Endothelial cell of umbilical vein (primary cell): Measurements from ENCODE around the gene OSBPL5. TPM values are rescaled to one million over a fixed set of nuclear protein-coding genes. Genes with fewer than 3 reads are reported as not detected.

Experiments
- BruUV-seq: library from RNA; stranded (reverse); fragments of 400-500 nt; replicated peaks from 2 replicates; lab custom pipeline; 2021; lab: Mats Ljungman, UMichigan
- CTCF ChIA-PET: fragments of 300-600, 350-600 bp; sonication (Branson Sonifier 250); formaldehyde crosslinking; loops from one replicate; lab custom pipeline; 2021; ENCODE audit warnings: antibody characterized with exemption, inconsistent platforms; lab: Charles Lee
- POLR2A ChIA-PET: fragments of 300-600, 350-600 bp; sonication (Branson Sonifier 250); formaldehyde crosslinking; loops from one replicate; lab custom pipeline; 2021; ENCODE audit warnings: antibody characterized with exemption, inconsistent platforms; lab: Charles Lee
- DNase-seq: peaks from one replicate; pipeline ENCODE4 v3.0.0-alpha.2; 2011; ENCODE audit warnings: low read depth, low spot score
- FAIRE-seq: peaks from 2 replicates; lab custom pipeline; 2011; peaks lifted over from hg19 to GRCh38; lab: Jason Lieb, UNC
- H2AFZ ChIP-seq: 2 replicates; pipeline ENCODE4 v1.6.0; 2012; ENCODE audit warnings: low read depth, low read length, control low read depth, inconsistent platforms
- H3K27ac ChIP-seq: 2 replicates; pipeline ENCODE4 v1.5.1; 2011; ENCODE audit warnings: low read depth, mild to moderate bottlenecking, control low read depth, low read length, moderate library complexity; ENCODE audit not compliant: insufficient read depth
- H3K27me3 ChIP-seq, 2 experiments: 2 replicates each; pipeline versions ENCODE4 v1.6.0 to v1.6.1; 2011; ENCODE audit warnings: low read length in 2 of 2, mixed read lengths in 1 of 2; ENCODE audit not compliant: control insufficient read depth in 2 of 2, insufficient read depth in 2 of 2
- H3K36me3 ChIP-seq, 2 experiments: 2 replicates in 1 of 2; 3 replicates in 1 of 2; pipeline ENCODE4 v1.5.1; 2011; ENCODE audit warnings: low read length in 2 of 2, mild to moderate bottlenecking in 1 of 2, moderate library complexity in 1 of 2; ENCODE audit not compliant: control insufficient read depth in 2 of 2, insufficient read depth in 2 of 2; ENCODE audit errors: extremely low read depth in 1 of 2
- H3K4me1 ChIP-seq: 3 replicates; pipeline ENCODE4 v1.5.1; 2011; ENCODE audit warnings: mild to moderate bottlenecking, low read length; ENCODE audit not compliant: control insufficient read depth, insufficient read depth; ENCODE audit errors: extremely low read depth
- H3K4me2 ChIP-seq: 2 replicates; pipeline ENCODE4 v1.6.1; 2011; ENCODE audit warnings: low read length, control low read depth, mixed read lengths; ENCODE audit not compliant: insufficient read depth
- H3K4me3 ChIP-seq, 3 experiments: fragments of 200-600 bp in 1 of 3; sonication (generic), shearing (Covaris generic) in 1 of 3; replicated peaks in 1 of 3; 2 replicates each; pipeline ENCODE4 v1.5.1; 2011 to 2016; ENCODE audit warnings: control low read depth in 3 of 3, low read length in 3 of 3, mild to moderate bottlenecking in 2 of 3, inconsistent platforms in 1 of 3, low read depth in 1 of 3, moderate library complexity in 1 of 3; ENCODE audit not compliant: insufficient read depth in 1 of 3
- H3K79me2 ChIP-seq: 2 replicates; pipeline ENCODE4 v1.6.0; 2012; ENCODE audit warnings: low read length, inconsistent platforms; ENCODE audit not compliant: control insufficient read depth, insufficient read depth
- H3K9ac ChIP-seq: replicated peaks from 2 replicates; pipeline ENCODE3; 2011; ENCODE audit warnings: low read length, control low read depth; ENCODE audit not compliant: insufficient read depth; ENCODE audit errors: extremely low read depth
- H3K9me1 ChIP-seq: replicated peaks from 3 replicates; pipeline ENCODE4 v1.6.0; 2011; ENCODE audit warnings: mild to moderate bottlenecking, low read length; ENCODE audit not compliant: control insufficient read depth, insufficient read depth; ENCODE audit errors: extremely low read depth
- H3K9me3 ChIP-seq: replicated peaks from 2 replicates; pipeline ENCODE4 v1.5.1; 2012; ENCODE audit warnings: low read length, inconsistent platforms; ENCODE audit not compliant: control insufficient read depth, insufficient read depth
- H4K20me1 ChIP-seq: replicated peaks from 2 replicates; pipeline ENCODE3; 2011; ENCODE audit warnings: mild to moderate bottlenecking, low read length; ENCODE audit not compliant: control insufficient read depth, insufficient read depth; ENCODE audit errors: extremely low read depth
- CTCF ChIP-seq, 2 donors: IDR thresholded peaks; 1 replicate in 1 of 2; 2 replicates in 1 of 2; pipeline ENCODE4 v1.5.1; 2011; ENCODE audit warnings: low read length in 2 of 2, mild to moderate bottlenecking in 2 of 2, moderate library complexity in 2 of 2, control low read depth in 1 of 2, inconsistent platforms in 1 of 2, low read depth in 1 of 2; ENCODE audit not compliant: insufficient read depth in 1 of 2; ENCODE audit errors: extremely low read depth in 1 of 2
- EZH2 ChIP-seq: IDR thresholded peaks from 2 replicates; pipeline ENCODE4 v1.6.1; 2012; ENCODE audit warnings: borderline replicate concordance, low read depth, mild to moderate bottlenecking, moderate library complexity, low read length, inconsistent platforms; ENCODE audit not compliant: severe bottlenecking
- FOS ChIP-seq: IDR thresholded peaks from 2 replicates; pipeline ENCODE4 v1.6.1; 2011; ENCODE audit warnings: mild to moderate bottlenecking, low read length, moderate library complexity, borderline replicate concordance; ENCODE audit not compliant: insufficient read depth
- GATA2 ChIP-seq: IDR thresholded peaks from 2 replicates; pipeline ENCODE4 v1.7.0; 2011; ENCODE audit warnings: low read depth, mild to moderate bottlenecking, moderate library complexity, mixed read lengths, low read length; ENCODE audit not compliant: insufficient read length, insufficient read depth
- JUN ChIP-seq: IDR thresholded peaks from 2 replicates; pipeline ENCODE4 v1.6.1; 2011; ENCODE audit warnings: borderline replicate concordance, low read depth; ENCODE audit not compliant: insufficient read length, insufficient read depth
- MAX ChIP-seq: IDR thresholded peaks from 2 replicates; pipeline ENCODE4 v1.6.1; 2011; ENCODE audit not compliant: insufficient read depth, insufficient read length
- MYC ChIP-seq: IDR thresholded peaks from one replicate; pipeline ENCODE4 v1.6.1; 2011; ENCODE audit warnings: mild to moderate bottlenecking, low read depth, low read length
- POLR2A ChIP-seq: IDR thresholded peaks from 2 replicates; pipeline ENCODE4 v1.6.1; 2012; ENCODE audit warnings: low read depth, mild to moderate bottlenecking, control low read depth, low read length
- POLR2AphosphoS5 ChIP-seq: IDR thresholded peaks from 2 replicates; pipeline ENCODE4 v1.6.1; 2012; ENCODE audit warnings: low read depth, mild to moderate bottlenecking, control low read depth, low read length, moderate library complexity; ENCODE audit not compliant: insufficient read depth
- dilution Hi-C: fragments of 300-500 bp; cut with MboI; formaldehyde crosslinking; loops from one replicate; pipeline ENCODE4 v1.15.0; 2019; ENCODE audit warnings: low sequenced_read_pairs; ENCODE audit not compliant: extremely low pct_ligation_motif_present
- intact Hi-C: fragments of 100-400 bp; cut with micrococcal nuclease; formaldehyde crosslinking; loops from one replicate; pipeline ENCODE4 v1.10.0; 2022
- polyA plus RNA-seq, 4 experiments: library from polyadenylated mRNA; depleted of rRNA in 3 of 4; stranded (reverse) in 3 of 4; unstranded in 1 of 4; fragments of >200 nt; gene quantifications; 2 replicates each; pipeline versions ENCODE4 v1.2.1 to v1.2.3, GENCODE V29; 2011 to 2012; ENCODE audit warnings: missing spikeins in 1 of 4
- total RNA-seq: library from RNA; stranded (reverse); gene quantifications from 2 replicates; pipeline ENCODE4 v1.2.3, GENCODE V29; 2021

Gene OSBPL5
- total and polyA plus RNA-seq, 2 donors (not counting 3 experiments of a cell fraction or from before 2014, with no cell fraction given) = 8.7 to 37.7 TPM

GRCh38 chr11:3161309-3161708, 3.8 kb downstream of the OSBPL5 start:
- ChIA-PET POLR2A (no interaction called here), CTCF (interaction anchor here (0.7 to 1.5 kb wide), 7 partner anchors 11 to 270 kb away, joined by 3 to 7 read pairs (median 4); no protein-coding TSS in a partner anchor)
- dilution Hi-C loops = no loop called here
- Histone ChIP-seq H3K4me1 (peaks cover 7% of the 10 kb centered on the region), H3K9ac (no peak overlapping the region), H3K27ac (no peak overlapping the region), H3K4me3 (no peak overlapping the region), H3K9me3 (no peaks in the 10 kb centered on the region), H3K9me1 (no peaks in the 10 kb centered on the region), H3K4me2 (no peak overlapping the region), H2AFZ (no peak overlapping the region), H3K27me3 (no peaks in the 10 kb centered on the region), H4K20me1 (no peaks in the 10 kb centered on the region), H3K36me3 (no peaks in the 10 kb centered on the region), H3K79me2 (peaks cover 55% of the 10 kb centered on the region)
- no TSS peak for BruUV-seq
- TF ChIP-seq CTCF (IDR thresholded peaks at IDR 0.05; ENCODE audit: extremely low read depth in 1 of 2, insufficient read depth in 1 of 2, low read depth in 1 of 2, low read length in 2 of 2) (no peak), MYC (no peak), EZH2 (no peak), POLR2AphosphoS5 (no peak), GATA2 (no peak), POLR2A (no peak), JUN (no peak), FOS (no peak), MAX (no peak)
- FAIRE-seq = peak; percentile 24
- peak; percentile 16 for DNase-seq
- intact Hi-C loops = loop anchor here (2.0 to 10.0 kb wide), 2 partner anchors 37 to 227 kb away; no protein-coding TSS in a partner anchor
